Measurements from ENCODE around the gene EHMT1.

EHMT1 gene

GRCh38 chr9:137812356-137813023 lies 193.7 kb downstream of the EHMT1 start:
- TF ChIP-seq CTCF (conservative IDR thresholded peaks at IDR 0.05), result no peak
- H3K27ac ChIP-seq, result no peak overlapping the region

- H3K27ac ChIP-seq, result no peak overlapping the region
- TF ChIP-seq CTCF (conservative IDR thresholded peaks at IDR 0.05), result no peak
These were observed 194.4 kb downstream of the EHMT1 start for GRCh38 chr9:137813167-137813566.

GRCh38 chr9:137813651-137814415 lies 195.0 kb downstream of the EHMT1 start:
- TF ChIP-seq CTCF (conservative IDR thresholded peaks at IDR 0.05), result no peak
- no peak overlapping the region for H3K27ac ChIP-seq

- no peak overlapping the region for H3K27ac ChIP-seq
These were observed 195.6 kb downstream of the EHMT1 start for GRCh38 chr9:137814436-137814835.

GRCh38 chr9:137814841-137815240 lies 196.0 kb downstream of the EHMT1 start:
- H3K27ac ChIP-seq, result no peak overlapping the region
- TF ChIP-seq CTCF (conservative IDR thresholded peaks at IDR 0.05), result no peak

More at GRCh38 chr9:137814436-137814835, 195.6 kb downstream of the EHMT1 start:
- no peak for TF ChIP-seq CTCF (conservative IDR thresholded peaks at IDR 0.05)

GRCh38 chr9:137815256-137816255 lies 196.8 kb downstream of the EHMT1 start:
- no peak overlapping the region for H3K27ac ChIP-seq
- TF ChIP-seq CTCF (conservative IDR thresholded peaks at IDR 0.05), result no peak
